Activated gamma-delta T cell (primary cell): Measurements from ENCODE around the gene NYAP2.

Experiments
- DNase-seq: peaks from one replicate; lab custom pipeline; 2025; lab: John Stamatoyannopoulos, UW

The NYAP2 gene

DNA sequence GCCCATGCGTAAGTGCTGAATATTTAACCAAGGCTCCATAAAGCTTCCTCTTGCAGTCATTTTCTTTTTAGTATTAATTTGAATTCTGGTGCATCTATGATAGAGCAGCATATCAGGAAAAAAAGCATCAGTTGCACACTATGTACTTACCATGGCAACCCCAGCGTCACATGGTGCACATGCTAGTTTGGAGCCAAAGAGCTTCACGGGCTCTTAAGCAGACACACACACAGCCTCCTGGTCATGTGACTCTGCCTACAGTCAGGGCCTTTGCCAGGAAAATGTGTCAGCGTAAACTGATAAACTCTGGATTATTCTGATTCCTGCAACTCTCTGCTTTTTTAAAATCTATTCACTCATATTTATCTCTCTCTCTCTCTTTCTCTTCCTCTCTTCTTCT lies 30.2 kb downstream of the NYAP2 start:
- no peak for DNase-seq

DNA sequence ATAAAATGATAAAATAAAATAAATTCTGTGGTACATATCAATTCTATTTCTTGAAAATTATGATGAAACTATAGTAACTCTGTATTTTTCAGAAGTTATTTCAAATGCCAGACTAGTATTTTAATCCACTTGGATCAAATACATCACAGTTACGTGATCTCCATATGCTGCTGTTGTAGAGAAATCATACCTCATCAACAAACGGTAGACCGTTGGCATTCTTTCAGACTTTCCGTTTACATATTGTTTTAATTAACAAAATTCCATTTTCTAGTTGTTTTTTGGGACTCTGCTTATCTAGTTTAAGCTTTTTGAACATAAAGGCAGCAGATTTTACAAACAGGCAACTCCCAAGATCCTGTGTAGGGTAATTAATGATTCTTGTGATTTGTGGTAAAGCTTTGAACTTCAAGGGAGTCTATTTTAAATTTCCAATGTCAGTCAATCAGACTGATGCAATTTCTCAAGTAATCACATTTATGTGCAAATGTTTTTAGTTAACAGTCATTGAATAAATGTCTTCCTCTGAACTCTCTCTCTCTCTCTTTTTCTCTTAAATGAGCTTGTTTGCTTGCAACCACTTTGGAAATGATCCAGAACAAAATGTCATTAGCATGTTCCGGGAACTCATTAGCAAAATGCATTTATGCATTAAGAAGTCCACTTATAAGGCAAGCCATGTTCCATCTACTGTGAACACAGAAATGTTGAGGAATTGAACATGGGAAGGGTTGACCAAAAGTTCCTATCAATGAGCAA lies 31.8 kb downstream of the NYAP2 start:
- no peak for DNase-seq

DNA sequence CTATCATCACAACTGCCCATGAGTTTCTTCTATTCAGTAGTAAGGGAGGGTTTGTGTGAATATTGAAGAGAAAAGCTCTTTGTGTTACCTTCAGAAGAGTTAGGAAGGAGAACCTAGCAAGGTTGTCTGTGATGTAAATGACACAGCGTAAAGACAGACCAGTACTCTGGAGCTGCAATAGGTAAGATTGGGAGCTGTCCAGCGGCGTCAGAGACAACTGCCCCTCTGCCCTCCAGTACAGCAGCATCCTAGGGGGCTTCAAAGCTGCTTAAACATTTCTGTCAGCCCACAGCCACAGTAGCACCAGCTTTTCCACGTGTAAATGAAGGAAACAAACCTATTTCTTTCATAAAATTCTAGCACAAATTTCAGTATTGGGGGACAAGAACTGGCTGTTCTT lies 34.5 kb downstream of the NYAP2 start:
- no peak for DNase-seq

DNA sequence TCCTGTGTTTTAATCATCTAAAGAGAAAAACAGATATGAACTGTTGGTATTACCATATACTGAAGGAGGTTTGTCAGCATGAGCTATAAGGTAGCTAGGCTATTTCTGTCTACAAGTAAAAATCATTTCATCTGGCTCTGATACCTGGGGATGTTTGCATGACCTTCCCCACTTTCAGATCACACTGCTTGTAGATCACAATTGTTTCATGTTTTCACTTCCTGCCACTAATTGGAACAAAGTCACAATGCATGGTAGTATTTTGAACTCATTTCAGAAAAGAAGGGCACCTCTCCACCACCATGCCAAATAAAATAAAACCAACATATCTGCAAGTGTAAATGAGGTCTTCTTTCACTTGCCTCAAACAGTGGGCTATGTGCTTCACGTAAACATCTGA lies 37.8 kb downstream of the NYAP2 start:
- no peak for DNase-seq

DNA sequence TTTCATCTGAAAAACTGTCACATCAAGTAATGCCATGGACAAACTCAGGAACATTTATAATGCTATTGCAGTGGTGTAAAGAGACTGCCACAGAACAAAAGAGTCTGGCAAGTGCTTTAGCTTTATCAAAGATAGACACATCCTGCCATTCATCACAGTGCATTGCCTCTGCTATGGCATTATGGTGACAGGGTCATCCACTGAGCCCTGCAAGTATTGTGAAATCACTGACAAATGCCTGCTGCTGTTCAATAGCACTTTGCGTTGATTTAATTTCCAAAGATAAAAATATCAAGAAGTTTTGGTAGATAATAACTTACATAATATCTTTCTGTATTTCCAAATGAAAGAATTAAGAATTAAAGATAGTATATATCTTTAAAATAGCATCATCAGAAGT lies 38.7 kb downstream of the NYAP2 start:
- DNase-seq = no peak

DNA sequence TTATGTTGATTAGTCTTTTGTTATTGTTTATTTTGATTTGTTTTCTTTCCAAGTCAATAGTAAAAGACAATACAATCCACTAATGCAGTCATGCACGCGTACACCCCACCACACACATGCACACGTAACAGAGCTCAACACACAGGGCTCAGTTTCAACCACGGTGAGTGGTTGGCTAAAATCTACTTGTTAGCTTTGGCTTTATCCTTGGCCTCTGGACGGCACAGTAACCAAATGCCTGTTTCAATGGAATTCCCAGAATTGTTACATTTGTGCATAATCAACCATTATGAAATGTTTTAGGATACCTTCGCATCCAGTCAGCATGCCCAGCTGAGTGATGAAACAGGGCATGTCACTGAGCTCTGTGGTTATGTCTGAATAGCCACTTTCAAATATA lies 53.2 kb downstream of the NYAP2 start:
- DNase-seq = no peak

DNA sequence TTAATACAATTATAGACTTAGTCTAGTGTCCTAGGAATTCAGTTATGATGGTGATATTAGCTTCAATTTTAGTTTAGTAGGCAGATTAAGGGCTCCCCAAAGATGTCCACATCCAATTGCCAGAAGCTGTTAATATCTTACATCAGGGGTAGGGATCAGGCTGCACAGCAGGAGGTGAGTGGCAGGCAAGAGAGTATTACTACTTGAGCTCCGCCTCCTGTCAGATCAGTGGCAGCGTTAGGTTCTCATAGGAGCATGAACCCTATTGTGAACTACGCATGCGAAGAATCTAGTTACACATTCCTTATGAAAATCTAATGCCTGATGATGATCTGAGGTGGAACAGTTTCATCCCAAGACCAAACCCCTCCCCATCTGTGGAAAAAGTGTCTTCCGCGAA lies 54.9 kb downstream of the NYAP2 start:
- DNase-seq = no peak

DNA sequence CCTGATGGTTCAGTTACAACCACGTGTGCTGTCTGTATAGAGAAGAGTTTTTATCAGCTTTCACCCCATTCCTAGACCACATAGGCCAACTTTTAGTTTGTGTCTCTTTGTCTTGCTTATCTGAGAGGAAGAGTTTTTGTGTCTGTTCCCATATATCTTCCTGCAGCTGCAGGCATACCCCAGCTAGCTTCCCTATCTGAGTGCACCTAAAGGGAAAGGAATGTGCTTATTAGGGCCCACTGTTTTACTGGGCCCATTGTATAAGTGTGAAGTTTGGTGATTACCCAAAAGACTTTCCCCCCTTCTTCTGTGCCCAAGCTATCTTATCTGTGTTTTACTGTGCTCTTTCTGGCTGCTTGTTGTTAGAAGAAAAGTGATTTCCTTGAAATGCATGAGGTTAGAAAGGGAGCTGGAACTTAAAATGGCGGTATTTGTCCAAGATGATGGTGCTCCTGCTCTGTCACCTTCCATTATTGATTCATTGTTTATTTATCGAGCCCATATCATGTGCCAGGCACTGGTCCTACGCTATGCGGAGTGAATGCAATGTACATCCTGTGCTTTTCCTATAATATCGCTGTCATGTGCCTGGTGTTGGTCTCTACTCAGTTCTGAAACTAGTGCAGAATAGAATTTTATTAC lies 57.2 kb downstream of the NYAP2 start:
- no peak for DNase-seq

DNA sequence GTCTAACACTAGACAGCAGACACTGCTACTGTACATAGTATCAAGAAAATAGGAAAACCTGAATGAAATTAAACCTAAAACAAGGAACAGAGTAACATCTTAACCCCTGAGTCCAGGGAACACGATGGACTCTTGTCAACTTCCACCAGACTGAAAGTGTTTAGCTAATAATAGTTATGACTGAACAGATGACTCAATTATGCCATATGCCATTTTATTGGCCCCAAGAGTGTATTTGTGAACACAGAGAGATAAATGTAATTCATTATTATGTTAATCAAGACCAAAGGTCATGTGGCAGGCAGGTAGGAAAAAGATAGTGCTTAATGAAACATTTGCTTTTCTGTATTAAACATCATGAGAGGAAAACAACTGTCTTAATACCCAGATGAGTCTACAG lies 58.0 kb downstream of the NYAP2 start:
- DNase-seq = no peak

DNA sequence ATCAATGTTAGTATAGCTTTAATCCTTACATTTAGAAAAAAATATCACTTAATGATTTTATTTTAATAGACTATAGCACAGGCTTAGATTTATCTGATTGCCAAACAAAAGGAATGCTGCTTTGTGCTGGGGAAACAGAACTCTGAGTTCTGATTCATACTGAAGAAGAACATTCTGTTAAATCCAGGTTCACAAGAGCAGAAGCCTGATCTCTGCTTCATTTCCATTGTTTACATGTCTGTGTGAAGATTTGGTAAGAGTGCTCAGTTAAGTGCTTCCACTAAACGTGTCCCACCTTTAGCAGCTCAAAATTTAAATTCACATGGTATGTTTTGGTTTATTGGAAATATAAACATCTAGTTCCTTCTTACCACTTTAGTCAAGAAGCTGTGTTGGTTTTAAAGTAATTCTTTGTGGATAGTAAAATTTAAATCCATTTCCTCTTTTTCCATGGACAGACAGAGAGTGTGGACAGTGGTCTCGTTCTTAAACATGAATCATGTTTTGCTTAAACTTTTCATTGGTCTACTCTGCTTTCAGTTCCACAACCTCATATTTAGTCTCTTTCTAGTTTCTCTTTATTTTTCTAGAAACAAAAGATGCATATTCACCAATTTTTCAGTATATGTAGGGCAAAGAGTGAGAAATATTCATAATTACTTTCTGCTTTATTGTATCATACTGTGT lies 59.1 kb downstream of the NYAP2 start:
- DNase-seq = no peak

DNA sequence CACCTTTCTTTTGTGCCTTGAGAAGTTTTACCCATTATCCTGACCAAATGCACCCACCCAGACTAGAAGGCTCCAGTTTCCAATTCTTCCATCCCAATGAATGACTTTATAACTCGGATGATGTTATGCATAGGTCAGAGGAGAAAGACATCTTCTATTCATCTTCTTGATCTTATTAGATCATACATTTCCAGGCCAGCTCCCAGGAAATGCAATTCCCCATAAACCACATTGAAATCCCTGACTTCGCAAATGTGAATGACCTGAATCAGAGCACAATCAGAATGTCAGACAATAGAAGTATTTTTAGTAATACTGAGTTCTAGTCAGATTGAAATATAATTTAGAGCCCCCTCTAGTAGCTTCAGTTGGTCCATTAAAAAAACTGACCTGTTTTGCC lies 62.9 kb downstream of the NYAP2 start:
- no peak for DNase-seq

DNA sequence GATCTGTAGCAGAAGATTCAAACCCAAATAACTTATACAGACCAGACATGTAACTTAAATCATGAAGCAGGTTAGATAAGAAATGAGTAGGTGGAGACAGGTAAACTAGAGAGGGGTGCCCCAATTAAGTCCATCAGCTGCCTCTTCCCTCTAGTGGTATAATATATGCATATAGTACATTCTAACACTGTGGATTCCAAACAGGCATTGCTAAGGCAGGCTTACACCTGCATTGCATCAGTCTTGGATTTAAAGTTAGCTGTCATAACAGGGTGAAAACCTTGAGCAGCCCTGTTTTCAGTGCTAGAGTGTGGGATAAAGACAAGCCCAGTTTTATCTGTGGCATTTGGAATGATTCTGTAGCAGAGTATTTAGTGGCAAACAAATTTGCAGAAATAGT lies 63.4 kb downstream of the NYAP2 start:
- no peak for DNase-seq

DNA sequence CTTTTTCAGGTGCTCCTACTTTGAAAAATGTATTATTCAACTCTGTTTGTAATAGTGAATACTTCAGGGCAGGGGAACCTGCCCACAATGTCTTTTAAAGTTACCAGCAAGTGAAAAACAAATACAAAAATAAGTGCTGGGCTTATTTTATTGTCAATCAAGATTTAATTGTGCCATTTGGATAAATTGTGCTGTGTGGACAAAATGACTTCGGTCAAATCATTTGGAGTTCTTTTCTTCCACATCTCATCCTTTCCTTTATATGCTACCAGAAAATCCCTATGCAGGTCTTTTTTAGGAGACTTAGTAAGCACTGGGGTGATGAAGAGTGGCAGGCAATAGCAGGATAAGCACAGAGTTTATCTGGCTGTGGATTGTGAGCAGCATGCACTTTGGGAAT lies 63.9 kb downstream of the NYAP2 start:
- no peak for DNase-seq

DNA sequence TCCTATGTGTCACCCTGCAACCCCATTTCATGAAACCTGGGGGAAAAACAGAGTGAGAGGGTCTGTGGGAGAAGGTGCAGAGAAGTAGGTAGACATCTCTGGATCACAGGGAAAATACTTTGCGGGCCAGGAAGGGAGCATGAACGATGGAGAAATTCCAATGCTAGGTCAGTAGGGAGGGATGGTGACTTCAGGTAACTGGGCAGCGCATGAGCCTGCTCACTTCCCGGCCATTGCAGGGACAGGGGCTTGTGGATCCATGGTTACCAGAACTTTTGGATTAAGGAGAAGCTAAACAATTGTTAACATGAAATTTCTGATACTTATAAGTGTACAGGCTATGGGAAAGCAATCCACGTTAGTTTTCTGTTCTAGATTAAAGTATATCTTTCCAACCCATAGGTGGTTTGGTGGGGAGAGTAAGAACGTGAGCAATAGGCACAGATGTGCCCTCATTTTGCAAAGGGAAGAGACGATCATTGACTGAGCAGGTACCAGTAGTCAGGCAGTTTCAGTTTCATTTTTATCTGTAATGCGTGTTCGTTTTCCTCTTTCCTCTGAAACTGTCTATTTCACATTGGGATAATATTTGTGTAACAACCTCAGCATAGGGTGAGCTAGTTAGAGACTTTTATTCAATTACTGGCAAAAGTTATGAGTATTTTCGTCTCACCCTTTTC lies 65.0 kb downstream of the NYAP2 start:
- no peak for DNase-seq

DNA sequence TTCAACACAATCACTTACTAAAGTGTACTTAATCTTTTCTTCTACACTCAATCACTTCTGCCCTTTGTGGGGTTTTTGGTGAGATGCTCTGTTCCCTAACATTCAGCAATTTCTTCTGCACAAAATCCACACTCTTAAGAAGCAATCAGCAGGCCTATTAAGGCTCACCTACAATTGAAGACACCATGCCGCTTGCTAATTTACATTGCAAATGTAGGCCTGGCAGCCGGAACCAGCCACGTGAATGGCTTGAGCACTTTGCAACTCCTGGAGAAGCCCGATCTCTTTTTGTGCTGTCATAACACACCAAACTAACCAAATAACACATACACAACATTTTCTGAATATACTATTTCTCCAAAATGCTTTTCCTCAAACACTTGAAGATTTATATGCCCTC lies 66.3 kb downstream of the NYAP2 start:
- DNase-seq = no peak

DNA sequence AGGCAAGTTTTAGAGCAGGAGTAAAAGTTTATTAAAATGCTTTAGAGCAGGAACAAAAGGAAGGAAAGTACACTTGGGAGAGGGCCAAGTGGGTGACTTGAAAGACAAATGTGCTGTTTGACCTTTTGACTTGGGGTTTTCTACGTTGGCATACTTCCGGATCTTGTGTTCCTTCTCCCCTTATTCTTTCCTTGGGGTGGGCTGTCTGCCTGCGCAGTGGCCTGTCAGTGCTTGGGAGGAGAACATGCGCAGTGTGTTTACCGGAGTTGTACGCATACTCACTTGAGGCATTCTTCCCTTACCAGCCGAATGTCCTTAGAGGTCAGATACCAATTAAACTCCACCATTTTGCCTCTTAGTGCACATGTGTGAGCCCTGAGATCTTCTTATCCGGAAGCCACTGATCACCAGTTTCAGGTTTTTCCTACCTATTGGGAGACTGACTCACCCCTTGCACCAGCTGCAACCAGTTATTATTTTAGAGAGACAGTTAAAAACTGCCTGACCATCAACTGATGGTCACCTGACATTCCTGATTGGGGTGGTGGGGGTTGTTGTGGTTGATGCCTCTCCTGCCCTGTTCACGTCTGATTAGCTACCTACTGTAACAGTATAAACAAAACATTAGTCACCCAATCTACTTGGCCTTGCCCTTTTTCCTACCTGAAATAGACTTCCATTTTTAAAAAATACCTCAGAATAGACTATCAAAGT lies 67.5 kb downstream of the NYAP2 start:
- DNase-seq = no peak

DNA sequence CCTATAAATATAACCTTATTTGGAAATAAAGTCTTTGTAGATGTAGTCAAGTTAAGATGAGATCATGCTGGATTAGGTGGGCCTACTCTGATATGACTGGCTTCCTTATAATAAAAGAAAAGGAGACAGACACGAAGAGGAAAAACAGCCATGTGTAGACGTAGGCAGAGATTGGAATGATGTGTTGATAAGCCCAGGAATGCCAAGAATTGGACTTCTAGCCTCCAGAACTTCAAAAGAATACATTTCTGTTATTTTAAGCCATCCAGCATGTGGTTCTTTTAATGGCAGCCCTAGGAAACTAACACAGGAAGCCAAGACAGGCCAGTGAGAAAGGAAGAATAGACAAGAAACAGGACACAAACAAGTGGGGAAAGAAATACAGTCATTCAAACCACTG lies 68.6 kb downstream of the NYAP2 start:
- no peak for DNase-seq

DNA sequence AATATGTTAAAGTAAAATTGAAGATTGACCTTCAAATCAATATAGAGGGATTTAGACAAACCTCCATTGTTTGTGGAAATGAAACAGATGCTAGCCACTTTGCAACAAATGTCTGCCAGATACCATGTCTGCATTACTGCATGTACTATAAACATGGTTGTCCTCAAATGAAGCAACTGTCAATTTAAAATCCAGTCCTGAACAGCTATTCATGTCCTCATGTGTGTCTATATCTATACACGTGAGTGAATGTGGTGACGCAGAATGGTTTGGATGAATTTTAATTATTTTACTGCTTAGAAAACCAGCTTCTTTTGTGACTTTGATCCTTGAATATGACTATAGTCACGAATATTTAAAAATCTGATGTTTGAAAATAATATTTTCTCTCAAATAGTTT lies 71.5 kb downstream of the NYAP2 start:
- no peak for DNase-seq

DNA sequence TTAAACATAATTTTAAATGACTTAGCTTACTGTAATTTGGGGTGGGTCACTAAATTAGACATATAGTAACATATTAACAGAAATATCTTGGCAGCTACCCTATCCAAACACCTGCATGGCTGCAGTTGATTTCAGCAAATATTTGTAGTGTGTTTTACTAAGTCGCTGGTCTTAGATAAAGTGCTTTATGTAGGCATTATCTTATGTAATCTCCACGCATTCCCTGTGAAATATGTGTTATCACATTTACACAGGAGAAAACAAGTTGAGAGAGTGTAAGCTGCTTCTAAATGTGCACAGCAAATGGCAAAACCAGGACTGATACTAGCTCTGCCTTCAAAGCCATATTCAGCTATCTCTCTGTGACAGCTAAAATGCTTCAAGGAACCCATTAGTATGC lies 72.0 kb downstream of the NYAP2 start:
- DNase-seq = no peak

DNA sequence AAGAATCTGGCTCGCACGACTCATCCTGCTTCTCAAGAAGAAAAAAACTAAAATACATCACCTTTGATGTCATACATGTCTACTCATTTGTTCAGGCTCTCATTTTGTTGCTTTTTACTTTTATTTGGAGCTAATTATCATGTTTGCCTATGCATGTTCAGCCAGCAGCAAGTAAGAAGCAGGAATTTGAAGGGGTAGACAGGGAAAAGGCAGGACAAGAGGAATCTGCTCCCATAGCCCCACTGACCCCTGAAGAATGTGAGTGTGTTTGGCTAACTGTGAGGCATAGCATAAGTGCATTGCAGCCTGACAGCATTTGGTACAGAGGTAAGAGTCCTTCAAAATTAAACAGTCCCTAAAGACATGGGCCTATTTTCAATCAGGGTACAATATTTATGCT lies 72.7 kb downstream of the NYAP2 start:
- DNase-seq = no peak

DNA sequence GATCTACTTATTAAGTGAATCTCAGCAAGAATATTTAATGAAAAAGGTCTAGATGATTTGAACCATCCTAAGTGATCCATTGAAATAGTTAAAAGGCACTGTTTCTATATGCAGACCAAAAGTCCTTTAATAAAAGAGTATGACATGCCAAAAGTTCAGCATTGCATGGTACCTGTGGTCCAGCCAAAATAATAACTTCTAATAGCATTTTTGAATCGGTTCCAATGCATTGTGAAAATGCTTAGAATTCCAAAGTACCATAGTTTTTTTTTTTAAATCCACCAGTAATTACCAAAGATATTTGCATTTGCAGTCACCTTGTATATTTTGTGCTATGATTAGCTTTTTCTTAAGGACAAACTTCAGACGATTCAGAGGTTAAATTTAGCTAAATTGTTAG lies 79.9 kb downstream of the NYAP2 start:
- DNase-seq = no peak

DNA sequence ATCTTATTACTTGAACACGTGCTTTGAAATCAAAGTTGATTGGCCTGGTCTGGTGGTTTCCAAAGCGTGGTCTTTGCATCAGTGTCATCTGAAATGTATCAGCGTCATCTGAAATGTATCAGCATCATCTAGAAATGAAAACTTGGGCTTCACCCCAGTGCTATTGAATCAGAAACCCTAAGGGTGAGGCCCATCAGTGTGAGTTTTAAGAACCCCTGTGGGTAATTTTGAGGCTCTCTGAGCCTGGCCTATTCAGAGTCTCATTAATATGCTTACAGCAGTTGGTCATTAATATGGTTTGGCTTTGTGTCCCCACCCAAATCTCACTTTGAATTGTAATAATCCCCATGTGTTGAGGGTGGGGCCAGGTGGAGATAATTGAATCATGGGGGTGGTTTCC lies 85.2 kb downstream of the NYAP2 start:
- no peak for DNase-seq
